ENCODE measurements around the gene RAMP3.
A peak's percentile ranks its signal among the peaks of the same experiment; 100 is the strongest.

Gene RAMP3

DNA sequence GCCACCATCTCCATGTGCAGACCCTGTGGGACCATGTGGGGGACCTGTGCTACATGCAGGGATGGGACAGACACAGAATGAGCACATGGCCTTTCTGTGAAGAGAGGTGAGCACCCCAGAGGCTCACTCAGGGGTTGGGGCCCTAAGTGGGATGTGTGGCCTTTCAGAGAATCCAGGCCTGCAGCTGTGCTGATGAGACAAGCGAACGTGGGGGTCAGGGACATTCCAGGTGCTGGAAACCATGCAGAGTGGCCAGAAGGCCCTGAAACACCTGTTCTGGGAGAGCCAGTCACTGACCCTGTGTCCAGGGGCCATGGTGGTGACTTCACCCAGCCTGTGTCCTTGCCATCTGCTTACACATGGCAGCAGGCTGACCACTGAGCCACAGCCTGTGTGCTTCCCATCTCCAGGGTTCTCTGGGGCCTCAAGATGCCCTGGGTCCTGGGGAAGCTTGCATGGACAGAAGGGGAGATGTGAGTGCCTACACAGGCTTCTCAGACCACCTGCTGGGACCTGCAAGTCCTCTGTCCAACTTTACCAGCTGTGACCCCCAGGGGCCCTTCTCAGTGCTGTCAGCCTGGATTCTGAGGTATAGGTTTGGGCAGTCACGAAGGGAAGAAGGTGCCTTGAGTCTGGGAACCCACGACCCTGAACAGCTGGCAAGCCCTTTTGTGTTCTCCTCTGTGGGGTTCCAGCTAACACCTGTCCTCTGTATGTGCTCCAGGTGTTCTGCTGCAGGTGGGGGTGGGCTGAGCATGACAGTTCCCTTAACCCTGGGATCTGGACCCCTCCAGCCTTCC lies 17.6 kb downstream of the RAMP3 start:
- no peak for DNase-seq (ENCODE audit: low spot score)
- TF ChIP-seq, protein P1, sequence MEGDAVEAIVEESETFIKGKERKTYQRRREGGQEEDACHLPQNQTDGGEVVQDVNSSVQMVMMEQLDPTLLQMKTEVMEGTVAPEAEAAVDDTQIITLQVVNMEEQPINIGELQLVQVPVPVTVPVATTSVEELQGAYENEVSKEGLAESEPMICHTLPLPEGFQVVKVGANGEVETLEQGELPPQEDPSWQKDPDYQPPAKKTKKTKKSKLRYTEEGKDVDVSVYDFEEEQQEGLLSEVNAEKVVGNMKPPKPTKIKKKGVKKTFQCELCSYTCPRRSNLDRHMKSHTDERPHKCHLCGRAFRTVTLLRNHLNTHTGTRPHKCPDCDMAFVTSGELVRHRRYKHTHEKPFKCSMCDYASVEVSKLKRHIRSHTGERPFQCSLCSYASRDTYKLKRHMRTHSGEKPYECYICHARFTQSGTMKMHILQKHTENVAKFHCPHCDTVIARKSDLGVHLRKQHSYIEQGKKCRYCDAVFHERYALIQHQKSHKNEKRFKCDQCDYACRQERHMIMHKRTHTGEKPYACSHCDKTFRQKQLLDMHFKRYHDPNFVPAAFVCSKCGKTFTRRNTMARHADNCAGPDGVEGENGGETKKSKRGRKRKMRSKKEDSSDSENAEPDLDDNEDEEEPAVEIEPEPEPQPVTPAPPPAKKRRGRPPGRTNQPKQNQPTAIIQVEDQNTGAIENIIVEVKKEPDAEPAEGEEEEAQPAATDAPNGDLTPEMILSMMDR (IDR thresholded peaks at IDR 0.05; ENCODE audit: extremely low read depth, insufficient read depth, missing control alignments): no peak
- in situ Hi-C loops (cut with MboI; ENCODE audit: low pct_unique_long_range_greater_than_20kb, low sequenced_read_pairs, unreplicated experiment): loop anchor here (25.0 kb wide), 1 partner anchor 687 kb away; the partner anchor contains the start of gene CCDC201

DNA sequence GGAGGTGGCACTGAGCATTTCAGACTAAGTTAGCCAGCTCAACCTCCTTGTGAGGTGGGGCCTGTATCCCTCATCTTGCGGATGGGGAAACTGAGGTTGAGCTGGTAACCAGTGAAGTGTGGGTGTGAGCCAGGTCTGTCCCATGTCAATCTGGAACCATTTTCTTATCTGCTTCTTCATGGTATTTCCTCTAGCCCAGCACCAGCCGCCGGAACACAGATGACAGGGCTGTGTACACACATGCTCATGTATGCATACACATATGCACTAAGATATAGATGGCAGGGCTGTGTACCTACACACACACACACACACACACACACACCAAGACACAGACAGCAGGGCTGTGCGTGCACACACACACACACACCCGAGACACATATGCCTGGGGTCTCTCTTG lies 18.5 kb downstream of the RAMP3 start:
- in situ Hi-C loops (cut with MboI; ENCODE audit: low pct_unique_long_range_greater_than_20kb, low sequenced_read_pairs, unreplicated experiment): no loop called here
- TF ChIP-seq, protein P1 (IDR thresholded peaks at IDR 0.05; ENCODE audit: extremely low read depth, insufficient read depth, missing control alignments): no peak
- DNase-seq (ENCODE audit: low spot score): no peak

DNA sequence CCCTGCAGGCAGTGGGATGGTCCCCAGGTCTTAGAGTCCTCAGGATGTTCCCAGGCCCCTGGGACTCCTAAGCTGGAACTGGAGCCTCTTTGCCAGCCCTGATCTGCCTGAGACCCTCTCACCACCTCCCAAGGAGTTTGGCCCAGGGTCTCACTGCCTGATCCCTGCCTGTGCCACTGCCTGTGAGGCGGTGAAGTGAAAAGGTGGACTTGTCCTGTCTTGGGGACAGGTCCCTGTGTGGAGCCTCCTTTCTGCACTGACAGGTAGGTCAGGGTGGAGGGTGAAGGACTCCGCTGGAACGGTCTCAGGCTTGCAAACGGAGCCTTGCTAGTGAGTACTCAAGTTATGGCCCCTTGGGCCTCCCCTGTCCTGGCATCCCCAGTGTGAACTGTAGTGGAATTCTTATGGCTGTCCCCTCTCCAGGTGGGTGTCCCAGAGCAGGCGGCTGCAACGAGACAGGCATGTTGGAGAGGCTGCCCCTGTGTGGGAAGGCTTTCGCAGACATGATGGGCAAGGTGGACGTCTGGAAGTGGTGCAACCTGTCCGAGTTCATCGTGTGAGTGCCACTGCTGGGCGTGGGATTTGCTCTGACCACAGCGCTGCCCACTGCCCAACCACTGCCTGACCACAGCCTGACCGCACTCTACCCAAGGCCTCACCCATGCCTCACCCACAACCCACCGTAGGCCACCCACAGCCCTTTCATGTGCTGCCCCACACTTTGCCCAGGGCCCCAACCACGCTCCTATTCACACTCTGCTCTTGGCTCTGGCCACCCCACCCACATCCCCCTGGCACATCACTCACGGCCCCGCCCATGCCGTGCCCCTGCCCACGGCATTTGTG lies 19.5 kb downstream of the RAMP3 start:
- in situ Hi-C loops (cut with MboI; ENCODE audit: low pct_unique_long_range_greater_than_20kb, low sequenced_read_pairs, unreplicated experiment): no loop called here

DNA sequence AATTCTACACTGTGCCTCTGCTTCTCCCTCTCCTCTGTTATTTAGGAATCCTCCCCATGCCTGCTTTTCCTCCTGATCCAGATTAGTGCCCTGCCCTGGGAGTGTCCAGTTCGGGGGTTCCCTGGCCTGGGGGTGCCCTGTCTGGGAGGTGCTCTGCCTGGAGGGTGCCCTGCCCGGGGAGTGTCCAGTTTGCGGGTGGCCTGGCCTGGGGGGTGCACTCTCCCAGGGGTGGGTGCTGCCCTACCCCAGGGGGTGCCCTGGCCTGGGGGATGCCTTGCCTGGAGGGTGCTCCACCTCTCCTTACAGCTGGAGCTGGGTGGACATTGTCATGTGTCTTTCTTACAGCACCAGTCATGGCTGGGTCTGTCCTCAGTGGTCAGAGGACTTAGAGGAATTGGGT lies 20.2 kb downstream of the RAMP3 start:
- TF ChIP-seq, protein P1 (IDR thresholded peaks at IDR 0.05; ENCODE audit: extremely low read depth, insufficient read depth, missing control alignments): no peak
- in situ Hi-C loops (cut with MboI; ENCODE audit: low pct_unique_long_range_greater_than_20kb, low sequenced_read_pairs, unreplicated experiment): no loop called here
- DNase-seq (ENCODE audit: low spot score): no peak

More for the DNA sequence above, 19.5 kb downstream of the RAMP3 start:
- TF ChIP-seq, protein P1 (IDR thresholded peaks at IDR 0.05; ENCODE audit: extremely low read depth, insufficient read depth, missing control alignments): no peak
- DNase-seq (ENCODE audit: low spot score): no peak

DNA sequence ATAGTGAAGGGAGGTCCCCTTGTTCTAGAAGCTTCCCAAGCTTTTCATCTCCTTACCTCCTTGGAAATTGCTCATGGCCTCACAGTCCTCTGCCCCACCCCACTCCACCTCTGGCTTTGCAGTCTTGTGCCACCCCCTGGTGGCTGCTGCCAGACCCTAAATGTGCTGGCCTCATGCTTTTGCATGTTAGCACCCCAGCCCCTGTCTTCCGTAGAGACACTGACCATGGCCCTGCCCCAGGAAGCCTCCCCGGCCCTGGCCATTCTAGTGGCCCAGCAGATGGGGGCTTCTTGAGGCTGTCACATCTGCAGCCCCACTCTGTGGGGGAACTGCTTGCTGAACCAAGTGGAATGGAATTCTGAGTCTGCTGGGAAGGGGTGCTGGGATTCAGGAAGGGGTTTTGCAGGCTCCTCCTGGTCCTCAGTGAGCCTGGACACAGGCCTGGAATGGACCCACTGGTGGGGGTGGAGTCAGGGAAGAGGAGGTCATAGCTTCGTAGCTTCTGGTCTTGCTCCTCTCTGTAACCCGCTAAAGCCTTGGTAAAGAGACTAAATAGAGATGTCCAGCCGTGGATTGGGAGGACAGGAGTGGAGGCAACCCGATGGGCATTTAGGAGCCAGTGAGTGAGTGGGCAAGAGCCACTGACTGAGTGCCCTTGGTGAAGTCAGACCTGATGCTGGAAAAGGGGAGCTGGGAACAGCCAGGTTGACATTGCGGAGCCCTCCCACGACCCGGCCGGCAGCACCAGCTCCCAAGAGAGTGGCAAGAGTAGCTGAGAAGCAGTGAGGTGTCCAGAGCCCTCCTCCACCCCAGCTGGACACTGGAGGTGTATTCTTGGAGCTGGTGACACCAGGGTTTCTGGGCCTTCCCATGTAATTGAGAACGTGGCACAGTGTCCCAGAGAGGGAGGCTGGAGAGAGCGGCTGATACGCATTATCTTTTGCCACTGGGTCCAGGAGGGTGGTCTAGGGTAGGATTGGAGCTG lies 20.9 kb downstream of the RAMP3 start:
- in situ Hi-C loops (cut with MboI; ENCODE audit: low pct_unique_long_range_greater_than_20kb, low sequenced_read_pairs, unreplicated experiment): no loop called here
- TF ChIP-seq, protein P1 (IDR thresholded peaks at IDR 0.05; ENCODE audit: extremely low read depth, insufficient read depth, missing control alignments): peak; percentile 32
- DNase-seq (ENCODE audit: low spot score): no peak

DNA sequence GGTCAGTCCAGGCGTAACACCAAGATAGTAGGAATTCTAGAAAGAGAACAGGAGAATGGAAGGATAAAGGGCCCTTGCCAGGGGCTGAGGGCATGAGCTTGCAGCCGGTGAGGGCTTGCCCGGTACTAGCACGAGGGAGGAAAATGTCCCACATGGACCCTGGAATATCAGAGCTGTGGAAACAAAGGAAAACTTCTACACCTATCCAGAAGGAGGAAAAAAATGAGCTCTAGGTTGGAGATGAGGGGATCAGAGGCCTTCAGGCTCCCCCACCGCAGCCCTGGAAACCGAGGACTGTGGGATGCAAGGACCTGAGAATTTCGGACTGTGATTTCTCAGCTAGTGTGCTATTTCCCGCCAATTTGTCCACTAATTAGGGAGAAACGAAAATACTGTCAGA lies 22.1 kb downstream of the RAMP3 start:
- TF ChIP-seq, protein P1 (IDR thresholded peaks at IDR 0.05; ENCODE audit: extremely low read depth, insufficient read depth, missing control alignments): no peak
- in situ Hi-C loops (cut with MboI; ENCODE audit: low pct_unique_long_range_greater_than_20kb, low sequenced_read_pairs, unreplicated experiment): no loop called here
- no peak for DNase-seq (ENCODE audit: low spot score)

Measured in GM13977 (cell line).